GM13976 (cell line): ENCODE data around the gene IQCC.

Experiments
- DNase-seq: peaks from one replicate; pipeline ENCODE4 v3.0.0; 2012; ENCODE audit warnings: low spot score
- in situ Hi-C: fragments of 300-500 bp; cut with MboI; formaldehyde crosslinking; loops from one replicate; pipeline ENCODE4 v1.12.0; 2022; ENCODE audit warnings: low sequenced_read_pairs, mixed read lengths, inconsistent platforms; ENCODE audit not compliant: unreplicated experiment
- TF ChIP-seq, protein P1 (sequence below): IDR thresholded peaks from 2 replicates; pipeline ENCODE4 v1.5.1; 2012; ENCODE audit warnings: borderline replicate concordance, mild to moderate bottlenecking; ENCODE audit not compliant: insufficient read depth; ENCODE audit errors: extremely low read depth, missing control alignments, control extremely low read depth

Gene IQCC

DNA sequence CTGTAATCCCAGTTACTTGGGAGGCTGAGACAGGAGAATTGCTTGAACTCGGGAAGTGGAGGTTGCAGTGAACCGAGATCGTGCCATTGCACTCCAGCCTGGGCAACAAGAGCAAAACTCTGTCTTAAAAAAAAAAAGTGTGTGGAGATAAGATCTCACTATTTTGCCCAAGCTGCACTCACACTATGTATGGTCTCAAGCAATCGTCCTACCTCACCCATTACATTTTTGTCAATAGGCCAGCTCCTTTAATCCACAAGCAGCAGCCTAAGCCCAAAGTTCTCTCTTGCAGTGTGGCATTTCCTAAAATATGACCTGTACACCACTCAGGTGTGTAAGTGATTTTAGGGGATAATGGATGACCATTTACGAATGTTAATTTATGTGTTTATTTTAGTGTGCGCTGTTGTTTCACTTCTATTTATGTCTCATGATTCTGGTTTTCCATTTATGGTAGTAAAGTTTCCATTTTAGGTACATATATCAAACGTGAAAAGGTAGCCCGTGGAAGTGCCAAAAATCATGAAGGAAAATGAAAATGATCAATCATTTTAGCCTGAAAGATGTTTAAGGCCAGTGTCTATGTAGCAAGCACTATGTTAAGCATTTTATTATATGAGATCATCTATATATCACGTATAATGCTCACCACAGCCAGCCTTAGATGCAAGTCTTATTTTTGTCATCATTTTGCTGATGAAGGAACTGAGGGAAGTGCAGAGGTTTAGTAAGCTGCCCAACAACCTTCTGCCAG, 51.2 kb downstream of the IQCC start:
- in situ Hi-C loops: no loop called here
- TF ChIP-seq, protein P1, sequence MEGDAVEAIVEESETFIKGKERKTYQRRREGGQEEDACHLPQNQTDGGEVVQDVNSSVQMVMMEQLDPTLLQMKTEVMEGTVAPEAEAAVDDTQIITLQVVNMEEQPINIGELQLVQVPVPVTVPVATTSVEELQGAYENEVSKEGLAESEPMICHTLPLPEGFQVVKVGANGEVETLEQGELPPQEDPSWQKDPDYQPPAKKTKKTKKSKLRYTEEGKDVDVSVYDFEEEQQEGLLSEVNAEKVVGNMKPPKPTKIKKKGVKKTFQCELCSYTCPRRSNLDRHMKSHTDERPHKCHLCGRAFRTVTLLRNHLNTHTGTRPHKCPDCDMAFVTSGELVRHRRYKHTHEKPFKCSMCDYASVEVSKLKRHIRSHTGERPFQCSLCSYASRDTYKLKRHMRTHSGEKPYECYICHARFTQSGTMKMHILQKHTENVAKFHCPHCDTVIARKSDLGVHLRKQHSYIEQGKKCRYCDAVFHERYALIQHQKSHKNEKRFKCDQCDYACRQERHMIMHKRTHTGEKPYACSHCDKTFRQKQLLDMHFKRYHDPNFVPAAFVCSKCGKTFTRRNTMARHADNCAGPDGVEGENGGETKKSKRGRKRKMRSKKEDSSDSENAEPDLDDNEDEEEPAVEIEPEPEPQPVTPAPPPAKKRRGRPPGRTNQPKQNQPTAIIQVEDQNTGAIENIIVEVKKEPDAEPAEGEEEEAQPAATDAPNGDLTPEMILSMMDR: no peak
- DNase-seq: no peak

GRCh38 chr1:32257227-32257508, 51.7 kb downstream of the IQCC start:
- TF ChIP-seq, protein P1: no peak
- no peak for DNase-seq
- in situ Hi-C loops: no loop called here
